ENCODE measurements around the gene VIL1.

DNA sequence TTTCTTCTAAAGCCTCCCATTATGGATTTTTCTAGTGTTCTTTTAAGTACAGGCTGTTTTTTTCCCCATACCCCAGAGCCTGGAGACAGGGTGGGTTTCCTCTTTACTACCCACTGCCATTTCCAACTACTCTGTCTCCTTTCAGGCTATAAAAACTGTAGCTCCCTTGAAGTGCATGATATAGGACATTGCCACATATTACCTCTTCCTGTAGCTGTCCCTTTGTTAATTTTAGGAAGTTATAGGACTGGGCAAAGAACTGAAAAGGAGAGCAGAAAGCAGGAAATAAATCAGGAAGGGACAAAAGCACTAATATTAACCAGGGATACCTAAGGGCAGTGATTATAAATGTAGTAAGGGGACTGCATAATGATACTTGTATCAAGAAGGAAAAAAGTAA lies 54.1 kb downstream of the VIL1 start:
- TF ChIP-seq, protein P1, sequence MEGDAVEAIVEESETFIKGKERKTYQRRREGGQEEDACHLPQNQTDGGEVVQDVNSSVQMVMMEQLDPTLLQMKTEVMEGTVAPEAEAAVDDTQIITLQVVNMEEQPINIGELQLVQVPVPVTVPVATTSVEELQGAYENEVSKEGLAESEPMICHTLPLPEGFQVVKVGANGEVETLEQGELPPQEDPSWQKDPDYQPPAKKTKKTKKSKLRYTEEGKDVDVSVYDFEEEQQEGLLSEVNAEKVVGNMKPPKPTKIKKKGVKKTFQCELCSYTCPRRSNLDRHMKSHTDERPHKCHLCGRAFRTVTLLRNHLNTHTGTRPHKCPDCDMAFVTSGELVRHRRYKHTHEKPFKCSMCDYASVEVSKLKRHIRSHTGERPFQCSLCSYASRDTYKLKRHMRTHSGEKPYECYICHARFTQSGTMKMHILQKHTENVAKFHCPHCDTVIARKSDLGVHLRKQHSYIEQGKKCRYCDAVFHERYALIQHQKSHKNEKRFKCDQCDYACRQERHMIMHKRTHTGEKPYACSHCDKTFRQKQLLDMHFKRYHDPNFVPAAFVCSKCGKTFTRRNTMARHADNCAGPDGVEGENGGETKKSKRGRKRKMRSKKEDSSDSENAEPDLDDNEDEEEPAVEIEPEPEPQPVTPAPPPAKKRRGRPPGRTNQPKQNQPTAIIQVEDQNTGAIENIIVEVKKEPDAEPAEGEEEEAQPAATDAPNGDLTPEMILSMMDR (IDR thresholded peaks at IDR 0.05), result no peak
- no peak for TF ChIP-seq POLR2A (IDR thresholded peaks at IDR 0.05)

All from adrenal gland (tissue), 5 donors.